ENCODE measurements around the gene CASP3.
"Not testable (repeated sequence)": the region's sequence is repeated elsewhere in the genome, so short reads cannot be mapped to it uniquely, and the experiment has no call there.

The CASP3 gene

DNA sequence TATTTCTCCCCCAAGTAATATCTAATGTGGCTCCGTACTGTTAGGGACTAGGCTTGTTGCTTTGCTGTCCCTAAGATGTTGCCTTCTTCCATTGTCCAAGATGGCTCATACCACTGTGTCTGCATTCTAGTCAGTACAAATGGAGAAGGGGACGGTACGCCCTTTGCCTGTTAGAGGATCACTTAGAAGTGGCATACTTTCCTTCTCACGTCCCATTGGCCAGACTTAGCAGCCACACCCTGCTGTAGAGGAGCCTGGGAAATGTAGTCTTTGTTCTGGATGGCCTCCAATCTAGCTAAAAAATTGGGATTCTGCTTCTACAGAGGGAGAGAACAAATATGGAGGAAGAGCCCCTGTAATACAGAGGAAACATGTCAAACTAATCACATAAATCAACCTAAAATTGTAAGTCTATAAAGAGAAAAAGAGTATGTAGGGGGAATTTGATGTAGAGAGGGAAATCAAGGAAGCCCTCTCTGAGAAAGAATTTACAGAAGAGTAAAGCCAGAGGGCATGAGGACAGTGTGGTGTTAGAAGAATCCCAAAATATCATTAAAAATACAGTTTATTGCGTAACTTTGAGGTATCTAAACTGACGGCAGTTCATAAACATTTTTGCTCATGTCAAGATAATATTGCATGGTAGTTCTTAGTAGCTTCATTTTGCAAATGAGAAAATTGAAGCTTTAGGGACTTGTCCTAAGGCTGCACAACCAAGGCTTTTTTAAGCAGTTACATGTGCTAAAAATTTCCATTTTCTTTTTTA is 15.4 kb upstream of the CASP3 start:
- DNase-seq (ENCODE audit: low spot score): peak; percentile 22

DNA sequence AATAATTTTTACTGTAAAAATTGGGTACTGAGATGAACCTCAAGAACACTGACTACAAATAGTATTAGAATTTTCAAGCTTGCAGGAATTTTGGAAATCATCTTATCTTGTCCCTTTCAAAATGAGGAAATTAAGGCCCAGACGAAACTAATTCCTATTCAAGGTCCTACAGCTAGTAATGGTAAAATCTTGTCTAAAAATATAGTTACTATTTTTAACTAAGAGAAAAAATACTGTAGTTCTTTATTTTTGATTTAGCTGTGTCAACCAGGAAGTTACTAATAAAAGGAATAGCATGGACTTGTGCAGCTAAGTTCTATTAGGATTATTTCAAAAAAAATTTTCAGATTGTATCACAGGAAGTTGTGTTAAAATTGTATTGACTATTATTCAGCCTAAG is 13.0 kb upstream of the CASP3 start:
- DNase-seq (ENCODE audit: low spot score): no peak

- no peak for DNase-seq (ENCODE audit: low spot score)
These were observed 11.7 kb upstream of the CASP3 start for GRCh38 chr4:184660978-184661377.

DNA sequence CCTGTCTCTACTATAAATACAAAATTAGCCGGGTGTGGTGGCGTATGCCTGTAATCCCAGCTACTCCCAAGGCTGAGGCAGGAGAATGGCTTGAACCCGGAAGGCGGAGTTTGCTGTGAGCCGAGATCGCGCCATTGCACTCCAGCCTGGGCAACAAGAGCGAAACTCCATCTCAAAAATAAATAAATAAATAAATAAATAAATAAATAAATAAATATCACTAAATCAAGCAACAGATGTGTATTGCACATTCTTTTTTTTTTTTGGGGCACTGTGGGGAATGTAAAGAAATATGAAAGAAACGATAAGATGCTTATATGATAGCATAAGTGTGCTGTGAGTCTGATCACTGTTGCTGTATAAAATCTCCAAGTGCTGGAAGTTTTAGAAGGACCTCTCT is 8.6 kb upstream of the CASP3 start:
- not testable (repeated sequence) for DNase-seq (ENCODE audit: low spot score)

DNA sequence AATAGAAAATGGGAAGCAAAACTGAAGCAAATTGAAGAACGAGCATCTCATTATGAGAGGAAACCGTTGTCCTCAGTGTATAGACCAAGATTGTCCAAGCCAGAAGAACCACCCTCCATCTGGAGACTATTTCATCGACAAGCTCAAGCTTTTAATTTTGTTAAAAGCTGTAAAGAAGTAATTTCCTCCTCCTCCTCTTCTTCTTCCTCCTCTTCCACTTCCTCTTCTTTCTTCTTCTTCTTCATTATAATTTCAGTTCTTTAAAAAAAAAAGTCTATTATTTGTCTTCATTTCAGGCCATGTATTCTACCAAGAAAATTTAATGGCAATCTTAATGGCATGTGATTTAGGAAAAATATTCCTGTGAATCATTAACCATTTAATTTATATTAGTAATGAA is 7.9 kb upstream of the CASP3 start:
- DNase-seq (ENCODE audit: low spot score): no peak

DNA sequence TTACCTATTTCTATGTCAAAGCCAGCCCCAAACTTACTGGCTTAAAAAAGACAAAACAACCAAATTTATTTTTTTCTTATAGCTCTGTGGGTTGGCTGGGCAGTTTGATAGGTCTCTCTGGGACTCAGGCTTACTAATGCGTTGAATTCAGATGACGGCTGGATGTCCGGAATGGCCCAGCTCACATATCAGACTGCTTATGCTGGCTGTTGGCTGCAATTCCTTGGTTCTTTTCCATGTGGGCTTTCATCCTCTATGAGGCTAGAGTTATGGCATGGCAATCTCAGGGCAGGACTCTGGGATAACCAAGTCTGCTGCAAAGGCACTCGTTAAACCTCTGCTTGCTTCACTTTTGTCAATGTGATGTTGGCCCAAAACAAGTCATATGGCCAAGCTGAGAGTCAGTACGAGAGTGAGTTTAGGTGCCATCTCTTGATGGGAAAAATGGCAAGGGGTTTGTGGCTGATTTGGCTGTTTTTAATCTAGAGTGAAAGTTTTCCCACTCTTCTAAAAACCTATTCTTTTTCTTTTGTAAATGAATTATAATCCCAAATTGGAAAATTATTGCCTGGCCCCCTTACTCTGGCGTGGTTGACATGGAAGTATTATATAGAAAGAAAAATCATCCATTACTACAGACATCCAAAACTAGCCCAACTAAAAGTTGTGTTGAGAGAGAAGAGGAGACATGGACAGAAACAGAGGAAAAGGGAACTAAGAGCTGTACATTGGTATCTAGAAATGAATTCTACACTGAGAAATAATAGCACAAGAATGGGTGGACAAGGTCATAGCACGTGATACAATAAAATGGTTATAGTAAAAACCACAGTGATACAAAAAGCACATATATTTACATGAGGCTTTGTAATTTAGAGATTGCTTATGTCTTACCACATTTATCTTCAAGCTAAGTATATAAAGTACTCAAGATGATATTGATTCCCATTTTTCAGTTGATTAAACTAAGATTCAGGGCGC is 6.9 kb upstream of the CASP3 start:
- no peak for DNase-seq (ENCODE audit: low spot score)

GRCh38 chr4:184653650-184654049 is 4.4 kb upstream of the CASP3 start:
- DNase-seq (ENCODE audit: low spot score): peak; percentile 53

DNA sequence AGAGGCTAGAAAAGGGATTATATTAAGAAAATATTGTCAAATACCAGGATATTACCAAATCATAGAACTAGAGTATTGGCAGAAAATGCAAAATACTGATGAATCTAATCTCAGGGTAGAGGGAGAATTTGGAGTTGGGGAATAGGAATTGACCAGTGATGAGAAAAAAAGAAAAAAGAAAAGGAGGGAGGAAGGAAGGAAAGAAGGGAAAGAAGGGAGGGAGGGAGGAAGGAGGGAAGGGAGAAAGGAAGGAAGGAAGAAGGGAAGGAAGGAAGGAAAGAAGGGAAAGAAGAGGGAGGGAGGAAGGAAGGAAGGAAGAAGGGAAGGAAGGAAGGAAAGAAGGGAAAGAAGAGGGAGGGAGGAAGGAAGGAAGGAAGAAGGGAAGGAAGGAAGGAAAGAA is 3.4 kb upstream of the CASP3 start:
- DNase-seq (ENCODE audit: low spot score): not testable (repeated sequence)

GRCh38 chr4:184651899-184652298 is 2.7 kb upstream of the CASP3 start:
- no peak for DNase-seq (ENCODE audit: low spot score)

DNA sequence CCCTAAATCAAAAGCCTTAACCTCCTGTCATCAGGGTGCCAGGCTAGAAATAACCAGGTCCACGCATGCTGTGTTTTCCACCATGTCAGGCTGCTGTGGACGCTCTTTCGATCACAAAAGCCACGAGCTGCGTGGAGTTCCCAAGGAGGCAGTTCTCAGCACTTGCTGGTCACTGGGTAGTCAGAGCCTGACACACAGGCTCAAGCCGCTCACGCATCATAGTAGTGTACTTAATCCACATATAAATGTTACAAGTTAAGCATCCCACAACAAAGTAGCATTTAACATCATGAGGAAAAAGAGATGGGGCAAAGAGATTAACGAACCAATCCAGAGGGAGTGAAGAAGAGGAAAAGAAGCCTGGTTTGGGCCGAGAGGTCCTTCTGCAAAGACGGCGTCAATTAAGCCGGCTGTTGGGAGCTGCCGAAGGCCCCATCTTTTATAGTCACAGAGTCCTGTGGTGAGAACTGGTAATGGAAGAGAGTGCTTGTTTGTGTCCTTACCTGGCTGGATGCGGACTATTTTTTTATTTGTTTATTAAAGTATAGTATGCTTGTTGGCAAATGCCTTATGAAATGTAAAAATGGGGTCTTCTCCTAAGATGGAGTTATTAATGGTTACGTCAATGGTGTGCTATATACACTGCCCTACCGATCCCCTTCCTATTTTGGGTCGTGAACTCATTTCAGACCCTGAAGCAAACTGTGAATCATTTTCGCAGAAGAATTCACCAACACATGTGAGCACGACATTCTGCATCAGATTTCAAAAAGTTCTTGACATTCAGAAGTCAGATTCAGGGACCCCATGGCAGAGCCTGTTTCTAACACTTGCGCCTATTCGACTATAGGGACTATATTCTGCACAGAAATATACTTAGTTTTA is 966 bp upstream of the CASP3 start:
- no peak for DNase-seq (ENCODE audit: low spot score)

DNA sequence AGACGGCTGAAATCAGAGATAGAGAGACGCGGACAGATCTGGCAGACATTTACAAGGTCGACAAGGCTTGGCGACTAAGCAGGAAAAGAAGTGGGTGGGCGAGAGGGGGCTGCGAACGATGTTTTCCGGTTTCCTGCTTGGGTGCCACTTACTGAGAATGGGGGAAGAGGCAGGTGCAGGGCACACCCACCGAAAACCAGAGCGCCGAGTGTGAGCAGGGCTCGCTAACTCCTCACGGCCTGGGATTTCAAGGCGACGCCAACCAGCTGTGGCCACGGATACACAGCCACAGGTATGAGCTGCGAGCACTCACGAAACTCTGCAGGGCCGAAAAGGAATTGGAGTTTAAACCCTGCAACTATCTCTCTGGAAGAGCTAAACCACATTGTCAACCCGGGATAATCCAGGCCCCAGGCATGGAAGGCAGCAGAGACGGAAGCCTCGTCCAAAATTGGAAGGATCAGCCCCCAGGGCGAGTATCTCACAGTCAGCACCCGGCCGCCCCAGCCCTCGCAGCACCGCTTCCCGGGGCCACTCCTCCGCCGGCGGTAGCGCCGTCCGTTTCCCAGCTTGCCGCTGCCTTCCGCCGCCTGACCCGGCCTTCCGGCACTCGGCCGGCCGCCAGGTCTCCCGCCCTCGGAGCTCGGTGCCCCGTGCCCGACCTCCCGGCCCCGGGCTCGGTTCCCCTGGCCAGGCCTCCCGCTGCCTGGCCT is 778 bp downstream of the CASP3 start:
- peak; percentile 43 for DNase-seq (ENCODE audit: low spot score)

DNA sequence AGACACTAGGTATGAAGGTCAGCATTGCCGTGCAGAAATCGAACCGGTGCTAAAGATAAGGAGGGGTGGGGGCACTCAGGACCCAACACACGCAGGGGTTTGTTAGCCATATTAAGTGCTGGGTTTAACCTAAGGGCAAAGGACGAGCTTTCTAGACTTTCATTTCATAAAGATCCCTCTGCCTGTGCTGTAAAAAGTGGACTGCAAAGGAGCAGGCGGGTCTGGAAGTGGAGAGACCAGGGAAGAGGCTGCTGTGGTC is 1.3 kb downstream of the CASP3 start:
- no peak for DNase-seq (ENCODE audit: low spot score)

DNA sequence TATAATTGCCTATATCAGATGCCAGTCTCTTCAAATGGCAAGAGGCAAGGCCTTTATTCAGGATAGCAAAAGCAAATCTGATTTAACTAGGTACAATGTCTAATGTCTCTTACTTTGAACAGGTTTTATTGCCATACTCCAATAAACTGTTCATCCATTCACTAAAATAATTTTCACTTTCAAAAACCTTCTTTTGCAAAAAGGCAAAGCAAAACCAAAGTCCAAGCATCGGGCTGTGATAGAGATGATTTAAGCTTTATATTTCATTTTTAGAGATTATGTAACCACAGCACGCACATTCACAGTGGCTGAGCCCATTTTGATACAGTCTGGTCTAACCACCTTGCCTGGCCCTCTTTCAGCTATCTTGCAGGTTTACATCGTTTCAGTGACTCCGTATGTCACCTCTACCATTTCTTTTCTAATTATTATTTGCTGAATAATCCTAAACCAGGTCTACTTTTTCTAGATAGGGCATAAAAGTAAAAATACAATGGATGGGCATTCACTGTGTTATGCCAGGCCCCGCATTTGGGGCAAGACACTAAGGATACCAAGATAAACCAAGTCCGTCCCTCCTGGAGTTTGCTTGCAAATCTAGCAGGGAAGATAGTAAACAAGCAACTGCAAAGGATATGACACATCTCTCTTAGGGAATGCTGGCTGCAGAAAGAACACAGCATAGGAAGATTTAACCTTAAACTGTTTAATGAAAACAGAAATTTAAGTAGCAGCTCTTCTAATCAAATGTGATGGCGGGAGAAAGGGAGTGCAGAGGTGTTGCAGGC is 1.8 kb downstream of the CASP3 start:
- peak; percentile 20 for DNase-seq (ENCODE audit: low spot score)

DNA sequence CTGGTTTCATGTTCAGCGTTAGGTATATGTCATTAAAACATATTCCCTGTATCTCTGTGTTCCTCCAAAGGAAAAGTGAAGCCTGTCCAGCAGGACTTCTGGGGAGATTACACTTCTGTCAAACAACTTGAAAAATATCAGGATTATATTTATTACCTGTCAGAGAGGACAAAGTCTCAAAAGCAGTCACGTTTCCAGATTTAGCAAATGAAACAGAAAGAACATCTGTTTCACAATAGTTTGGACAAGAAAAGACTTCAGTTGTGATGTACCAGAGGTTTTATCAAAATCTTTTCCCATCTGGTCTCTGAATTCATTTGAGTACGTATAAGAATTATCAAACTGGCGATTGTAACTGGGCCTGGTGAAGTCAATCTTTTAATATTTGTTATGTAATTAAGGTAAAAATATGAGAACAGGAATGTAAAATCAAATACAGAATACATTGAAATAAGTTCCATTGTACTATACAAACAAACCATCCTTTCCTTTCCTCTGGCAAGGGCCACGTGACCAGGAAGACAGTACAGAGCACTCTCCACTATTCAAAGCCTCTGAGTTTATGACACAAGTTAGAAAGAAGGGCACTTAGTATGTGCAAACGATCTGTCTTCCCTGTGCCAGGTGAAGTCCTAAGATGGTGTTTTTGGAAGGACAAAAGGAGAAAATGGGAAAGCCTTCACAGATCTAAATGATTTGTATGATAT is 3.2 kb downstream of the CASP3 start:
- no peak for DNase-seq (ENCODE audit: low spot score)

DNA sequence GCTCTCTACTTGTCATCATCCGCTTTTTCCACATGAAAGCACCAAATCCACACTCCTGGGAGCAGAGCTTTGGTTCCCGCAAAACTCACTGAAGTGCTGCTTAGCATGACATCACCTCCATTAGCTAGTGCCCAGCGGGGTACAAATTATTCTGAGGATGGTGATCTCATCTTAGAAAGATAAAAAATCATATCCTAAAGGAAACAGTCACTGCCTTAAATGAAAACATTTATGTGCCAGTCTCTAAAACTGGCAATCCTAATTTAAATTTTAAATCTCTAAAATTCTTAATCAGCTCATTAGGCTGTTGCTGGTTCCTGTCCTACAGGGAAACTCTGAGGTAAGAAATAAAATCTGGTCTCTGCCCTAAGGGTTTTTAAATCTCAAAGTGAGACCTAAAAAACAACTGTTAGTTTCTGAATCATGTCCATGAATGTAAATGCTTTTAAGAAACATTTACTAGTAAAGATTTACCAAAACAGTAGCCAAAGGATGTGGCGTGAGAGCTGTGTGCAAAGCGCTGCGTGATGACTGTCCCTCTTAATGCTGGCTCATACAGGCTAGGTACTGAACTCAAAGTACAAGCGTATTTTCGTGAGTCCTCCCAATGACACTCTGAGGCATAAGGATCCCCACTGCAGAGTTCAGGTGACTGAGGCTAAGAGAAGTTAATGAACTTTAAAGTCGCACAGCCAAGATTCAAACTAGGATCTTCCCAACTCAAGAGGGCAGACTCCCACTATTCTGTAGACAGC is 4.5 kb downstream of the CASP3 start:
- DNase-seq (ENCODE audit: low spot score): no peak

DNA sequence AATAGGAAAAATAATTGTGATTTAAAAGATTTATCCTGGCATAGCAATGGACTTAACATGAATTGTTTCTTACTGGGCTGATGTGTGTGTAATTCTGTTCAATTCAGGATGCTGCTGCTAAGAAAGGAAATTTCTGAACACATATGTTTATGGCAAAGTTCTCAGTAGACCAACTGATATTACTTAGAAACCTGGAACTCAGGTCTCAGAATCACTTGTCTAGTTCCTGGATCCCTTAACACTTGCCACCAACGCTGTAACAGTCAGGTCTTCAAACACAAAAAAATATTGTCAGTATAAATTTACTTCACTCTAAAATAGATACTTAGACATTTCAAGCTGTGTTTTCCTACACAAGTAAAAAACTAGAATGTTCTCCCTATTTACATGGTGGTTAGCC is 5.5 kb downstream of the CASP3 start:
- no peak for DNase-seq (ENCODE audit: low spot score)

GRCh38 chr4:184641451-184641850 is 7.8 kb downstream of the CASP3 start:
- no peak for DNase-seq (ENCODE audit: low spot score)

DNA sequence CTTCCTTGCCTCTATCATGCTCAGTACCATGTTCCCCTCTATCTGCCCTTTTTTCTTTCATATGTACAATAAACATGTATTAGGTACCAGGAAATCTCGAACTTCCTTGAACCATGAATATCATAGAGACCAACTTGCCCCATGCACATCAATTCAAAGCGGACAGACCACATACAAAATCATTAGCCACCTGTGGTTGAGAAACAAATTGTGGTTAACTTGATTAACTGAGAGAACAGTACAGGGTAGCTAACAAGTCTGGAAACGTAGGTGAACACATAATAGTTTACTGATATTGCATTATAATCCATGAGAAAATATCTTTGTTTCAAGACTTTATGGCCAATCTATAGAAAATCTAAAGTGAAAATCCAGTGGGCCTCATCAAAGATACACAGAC is 8.2 kb downstream of the CASP3 start:
- DNase-seq (ENCODE audit: low spot score): no peak

DNA sequence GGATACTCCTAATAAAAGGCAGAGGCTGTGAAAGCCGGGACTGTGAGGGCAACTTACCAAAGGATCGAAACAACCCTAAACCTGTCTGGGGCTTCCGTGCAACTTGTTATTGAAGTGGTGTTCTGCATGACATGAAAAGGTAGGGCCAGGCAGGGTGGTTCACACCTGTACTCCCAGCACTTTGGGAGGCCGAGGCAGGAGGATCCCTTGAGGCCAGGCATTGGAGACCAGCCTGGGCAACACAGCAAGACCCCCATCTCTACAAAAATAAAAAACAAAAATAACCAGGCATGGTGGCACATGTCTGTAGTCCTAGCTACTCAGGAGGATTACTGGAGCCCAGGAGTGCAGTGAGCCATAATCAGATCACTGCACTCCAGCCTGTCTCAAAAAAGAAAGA is 12.3 kb downstream of the CASP3 start:
- no peak for DNase-seq (ENCODE audit: low spot score)

GRCh38 chr4:184636144-184636543 is 13.1 kb downstream of the CASP3 start:
- DNase-seq (ENCODE audit: low spot score): no peak

Data from hepatic stellate cell (primary cell).